HG02642 (cell line): ENCODE data around the gene SPEM2.

Experiments used
- ATAC-seq: cut with Tn5 transposase; IDR thresholded peaks from one replicate; pipeline ENCODE4 v1.9.1; 2021; ENCODE audit warnings: mild to moderate bottlenecking; ENCODE audit not compliant: unreplicated experiment, poor library complexity

Gene SPEM2

DNA sequence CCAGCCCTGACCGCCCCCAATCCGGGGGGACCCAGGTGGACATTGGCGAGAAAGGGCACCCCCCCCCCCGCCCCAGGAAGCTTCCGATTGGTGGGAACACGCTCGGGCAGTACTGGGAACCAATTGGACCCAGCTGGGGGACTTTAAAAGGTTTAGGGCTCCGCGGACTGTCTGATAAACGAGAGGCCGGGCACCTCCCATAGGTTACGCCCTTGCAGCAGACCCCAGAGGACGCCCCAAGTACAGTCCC lies 21.8 kb upstream of the SPEM2 start:
- no peak for ATAC-seq

DNA sequence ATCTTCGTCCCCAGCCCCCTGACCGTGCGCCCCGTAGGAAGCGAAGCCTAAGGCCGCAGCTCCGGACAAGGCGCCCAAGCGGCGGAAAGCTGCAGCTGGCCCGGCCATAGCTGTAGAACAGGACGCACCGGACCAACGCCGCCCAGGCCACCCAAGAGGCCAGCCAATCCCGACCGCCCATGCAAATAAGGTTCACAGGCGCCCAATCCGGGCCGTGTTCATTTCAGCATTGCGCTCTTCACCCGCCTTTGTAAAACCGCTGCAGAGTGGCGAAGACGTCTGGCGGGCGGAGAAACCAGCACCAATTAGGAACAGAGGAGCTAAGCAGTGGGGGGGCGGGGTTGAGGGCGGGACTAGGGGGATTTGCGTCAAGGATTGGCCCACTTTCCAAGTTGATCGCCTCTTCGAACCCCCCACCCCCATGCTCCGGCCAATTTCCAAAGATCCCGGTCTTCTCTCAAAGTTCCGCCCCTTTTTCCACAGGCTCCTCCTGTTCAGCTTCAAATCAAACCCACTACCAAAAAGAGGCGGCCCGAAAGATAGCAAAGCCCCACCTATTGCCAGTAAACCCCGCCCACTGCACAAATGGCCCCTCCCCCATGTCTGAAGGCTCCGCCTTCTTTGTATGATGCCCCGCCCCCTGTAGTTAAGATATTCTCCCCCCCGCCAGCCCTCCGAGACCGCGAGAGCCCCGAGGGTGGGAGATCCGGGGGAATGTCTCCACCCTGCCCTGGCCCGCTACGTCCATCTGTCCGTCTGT lies 21.3 kb upstream of the SPEM2 start, which contains the start of gene TMEM256:
TSS of gene TMEM256 (minus strand) at position 121 of the 760 bp plus-strand sequence. CDS start at position 108, 13 bp downstream.
- peak; percentile 95 for ATAC-seq

DNA sequence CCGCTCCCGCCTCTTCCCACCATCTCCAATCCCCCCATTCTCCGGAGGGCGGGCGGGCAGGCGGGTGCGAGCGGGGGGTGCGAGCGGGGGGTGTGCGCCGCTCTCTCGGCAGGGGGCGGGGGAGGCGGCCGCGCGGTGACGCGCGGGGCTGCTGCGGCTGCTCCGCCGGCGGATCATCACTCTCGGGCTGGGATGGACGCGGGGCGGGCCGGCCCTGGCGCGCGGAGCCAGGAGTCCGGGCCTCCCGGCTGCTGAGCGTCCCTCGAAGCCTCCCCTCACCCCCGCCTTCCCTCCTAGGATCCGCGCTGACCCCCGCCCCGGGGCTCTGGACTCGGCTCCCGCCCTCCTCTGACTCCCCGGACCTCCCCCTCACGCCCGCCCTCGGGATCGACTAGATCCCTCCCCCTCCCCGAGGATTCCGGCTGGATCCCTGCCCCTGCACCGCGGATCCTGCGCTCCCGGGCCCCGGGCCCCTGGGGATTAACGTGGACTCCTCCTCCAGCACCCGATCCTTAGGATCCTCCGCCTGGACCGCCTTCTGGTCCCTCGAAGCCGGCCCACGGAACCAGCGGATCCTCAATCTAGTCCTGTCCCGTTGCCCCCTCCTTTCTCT lies 20.6 kb upstream of the SPEM2 start:
- ATAC-seq = peak; percentile 16

DNA sequence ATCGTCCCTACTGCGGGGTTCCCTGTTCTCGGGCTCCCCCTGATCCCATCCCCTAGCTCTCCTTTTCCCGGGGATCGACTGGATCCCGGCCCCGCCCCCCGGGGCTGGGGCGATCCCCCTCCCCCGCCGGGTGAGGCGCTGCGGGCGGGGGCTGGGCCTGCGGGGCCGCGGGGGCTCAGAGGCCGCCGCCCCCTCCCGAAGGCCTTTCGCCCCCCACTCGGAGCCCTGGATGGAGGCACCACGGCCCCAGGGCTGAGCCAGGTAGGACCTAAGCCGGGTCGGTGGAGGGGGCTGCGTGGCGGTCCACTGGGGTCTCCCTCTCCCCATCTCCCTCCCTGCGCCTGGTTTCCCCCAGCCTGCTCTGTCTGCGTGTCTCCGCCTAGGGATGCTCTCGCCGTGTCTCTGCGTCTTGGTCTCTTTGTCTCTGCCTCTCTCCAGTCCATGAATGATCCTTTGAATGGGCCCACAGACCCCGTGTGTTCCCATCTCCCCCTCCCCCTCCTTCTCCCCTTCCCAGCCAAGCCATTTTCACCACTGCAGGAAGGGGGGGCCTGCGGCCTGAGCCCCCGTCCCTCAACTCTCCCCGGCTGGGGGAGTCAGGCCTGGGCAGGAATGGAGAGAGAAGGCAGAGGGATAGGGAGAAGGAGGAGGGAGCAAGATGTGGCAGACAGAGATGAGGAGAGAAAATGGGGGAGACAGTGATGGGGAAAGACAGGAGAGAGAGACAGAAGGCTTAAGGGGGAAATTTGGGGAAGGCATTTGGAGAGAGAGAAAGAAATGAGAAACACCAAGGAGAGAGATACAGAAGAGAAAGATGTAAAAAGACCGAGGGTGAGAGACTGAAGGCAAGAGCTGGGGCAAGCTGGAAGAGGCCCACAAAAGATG lies 19.8 kb upstream of the SPEM2 start:
- ATAC-seq = no peak

DNA sequence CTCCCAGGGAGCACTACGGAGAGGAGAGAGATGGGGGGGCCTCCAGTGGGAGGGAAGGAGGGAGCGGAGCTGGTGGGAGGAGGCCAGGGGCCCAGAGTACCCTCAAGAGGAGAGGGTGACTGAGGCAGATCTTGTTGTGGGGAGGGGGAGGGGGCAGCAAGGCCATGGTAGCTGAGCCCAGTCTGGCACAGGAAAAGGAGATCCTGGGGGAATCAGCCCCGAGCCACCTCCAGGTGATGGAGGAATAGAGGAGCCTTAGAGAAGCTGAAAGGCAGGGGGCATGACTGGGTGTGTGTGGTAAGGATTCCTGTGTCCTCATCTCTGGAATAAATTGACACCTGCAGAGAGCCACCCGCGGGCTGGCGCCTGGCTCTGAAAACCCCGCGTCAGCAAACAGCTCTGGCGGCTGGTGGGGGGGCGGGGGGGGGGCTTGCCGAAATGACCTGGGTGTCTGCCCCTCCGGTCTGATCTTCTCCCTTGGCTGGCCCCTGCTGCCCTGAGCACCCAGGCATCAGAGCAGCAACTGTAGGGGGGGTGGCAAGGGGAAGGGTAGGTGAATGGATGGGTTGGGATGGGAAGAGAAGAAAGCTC lies 19.1 kb upstream of the SPEM2 start:
- ATAC-seq = no peak

DNA sequence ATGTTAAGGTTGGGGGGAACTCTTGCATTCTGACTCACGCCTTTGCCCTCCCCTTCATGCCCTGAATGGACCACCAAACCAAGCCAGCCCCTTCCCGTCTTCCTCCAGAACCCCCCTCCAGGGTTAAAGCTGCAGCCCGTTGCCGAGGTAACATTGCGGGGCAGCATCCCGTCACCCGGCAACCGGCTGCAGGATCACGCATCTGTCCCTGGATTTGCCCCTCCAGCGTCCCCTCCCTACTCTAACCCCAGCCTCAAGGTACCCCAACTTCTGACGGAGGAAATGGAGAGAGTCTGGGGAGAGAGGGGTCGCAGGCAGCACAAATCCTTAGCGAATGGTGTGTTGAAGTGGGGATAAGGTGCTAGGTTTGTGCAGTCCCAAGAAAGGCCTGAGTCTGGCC lies 18.3 kb upstream of the SPEM2 start:
- no peak for ATAC-seq

DNA sequence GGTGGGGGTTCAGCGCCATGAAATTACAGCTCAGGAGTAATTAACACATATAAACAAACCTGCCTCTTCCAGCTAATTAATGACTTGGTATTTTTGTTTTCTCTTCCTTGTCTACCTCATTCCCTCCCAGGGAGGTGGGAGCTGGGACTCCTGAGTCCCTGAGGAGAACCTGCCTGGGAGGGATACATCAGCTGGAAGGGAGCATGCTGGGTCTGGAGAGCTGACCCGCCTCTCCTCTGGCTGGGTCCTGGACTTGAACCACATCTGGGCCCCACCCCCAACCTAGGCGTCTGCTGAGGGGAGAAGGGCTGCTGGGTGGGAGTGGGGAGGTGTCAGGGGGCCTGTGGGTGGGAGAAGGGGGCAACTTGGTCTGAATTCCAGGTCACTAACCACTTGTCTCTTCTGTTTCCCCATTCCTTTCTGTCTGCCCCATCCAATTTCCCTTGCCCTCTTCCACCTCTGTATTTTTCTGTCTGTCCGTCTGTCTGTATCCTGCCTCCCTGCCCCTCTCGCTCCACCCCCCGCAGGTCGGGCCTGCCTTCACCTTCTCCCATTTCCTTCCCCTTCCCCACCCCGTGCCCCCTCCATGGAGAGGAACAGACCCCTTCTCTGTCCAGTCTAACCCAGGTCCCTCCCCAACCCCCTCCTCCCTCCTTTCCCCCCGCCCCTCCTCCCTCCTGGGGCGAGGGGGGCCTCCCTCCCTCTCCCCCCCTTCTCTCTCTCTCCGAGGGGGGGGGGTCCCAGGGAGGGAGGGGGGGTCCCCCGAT lies 17.7 kb upstream of the SPEM2 start, which contains the start of gene NLGN2:
TSS of gene NLGN2 (plus strand) at position 361 of the 767 bp plus-strand sequence. CDS start 411 bp downstream, outside the sequence.
- no peak for ATAC-seq

DNA sequence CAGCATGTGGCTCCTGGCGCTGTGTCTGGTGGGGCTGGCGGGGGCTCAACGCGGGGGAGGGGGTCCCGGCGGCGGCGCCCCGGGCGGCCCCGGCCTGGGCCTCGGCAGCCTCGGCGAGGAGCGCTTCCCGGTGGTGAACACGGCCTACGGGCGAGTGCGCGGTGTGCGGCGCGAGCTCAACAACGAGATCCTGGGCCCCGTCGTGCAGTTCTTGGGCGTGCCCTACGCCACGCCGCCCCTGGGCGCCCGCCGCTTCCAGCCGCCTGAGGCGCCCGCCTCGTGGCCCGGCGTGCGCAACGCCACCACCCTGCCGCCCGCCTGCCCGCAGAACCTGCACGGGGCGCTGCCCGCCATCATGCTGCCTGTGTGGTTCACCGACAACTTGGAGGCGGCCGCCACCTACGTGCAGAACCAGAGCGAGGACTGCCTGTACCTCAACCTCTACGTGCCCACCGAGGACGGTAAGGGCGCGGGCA lies 17.1 kb upstream of the SPEM2 start:
- ATAC-seq = no peak

DNA sequence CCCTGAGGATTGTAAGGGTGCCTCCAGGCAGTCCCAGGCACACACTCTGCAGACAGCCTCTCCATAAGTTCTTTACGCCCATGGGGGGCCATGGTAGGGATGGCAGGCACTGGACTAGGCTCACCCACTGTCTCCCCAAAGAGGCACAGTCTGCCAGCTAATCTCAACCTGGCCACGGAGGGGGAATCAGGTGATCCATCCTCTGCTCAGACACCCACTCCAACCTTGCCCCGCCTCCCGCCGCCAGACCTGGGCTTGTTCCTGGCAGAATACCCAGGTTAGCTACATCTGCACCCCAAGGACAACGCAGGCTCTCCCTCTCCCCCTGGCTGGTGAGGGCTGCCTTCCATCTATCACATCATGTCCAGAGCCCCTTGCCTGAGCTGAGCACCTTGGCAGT lies 16.6 kb upstream of the SPEM2 start:
- ATAC-seq = no peak

DNA sequence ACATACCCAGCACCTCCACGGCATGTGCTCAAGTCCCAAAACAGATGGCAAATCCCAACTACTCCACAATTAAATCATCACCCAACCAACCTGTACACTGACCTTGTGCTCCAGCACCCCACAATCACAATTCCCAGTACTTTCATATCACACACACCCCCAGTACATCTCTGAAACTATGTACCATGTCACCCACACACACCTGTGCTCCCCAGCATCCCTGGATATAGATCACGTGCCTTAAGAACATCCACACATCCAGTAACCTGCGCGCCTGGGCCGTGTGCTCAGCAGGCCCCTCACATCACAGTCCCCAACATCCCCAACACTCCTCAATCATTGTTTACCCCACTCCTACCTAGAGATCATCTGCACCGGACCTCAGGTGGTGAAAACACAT lies 15.7 kb upstream of the SPEM2 start:
- no peak for ATAC-seq

DNA sequence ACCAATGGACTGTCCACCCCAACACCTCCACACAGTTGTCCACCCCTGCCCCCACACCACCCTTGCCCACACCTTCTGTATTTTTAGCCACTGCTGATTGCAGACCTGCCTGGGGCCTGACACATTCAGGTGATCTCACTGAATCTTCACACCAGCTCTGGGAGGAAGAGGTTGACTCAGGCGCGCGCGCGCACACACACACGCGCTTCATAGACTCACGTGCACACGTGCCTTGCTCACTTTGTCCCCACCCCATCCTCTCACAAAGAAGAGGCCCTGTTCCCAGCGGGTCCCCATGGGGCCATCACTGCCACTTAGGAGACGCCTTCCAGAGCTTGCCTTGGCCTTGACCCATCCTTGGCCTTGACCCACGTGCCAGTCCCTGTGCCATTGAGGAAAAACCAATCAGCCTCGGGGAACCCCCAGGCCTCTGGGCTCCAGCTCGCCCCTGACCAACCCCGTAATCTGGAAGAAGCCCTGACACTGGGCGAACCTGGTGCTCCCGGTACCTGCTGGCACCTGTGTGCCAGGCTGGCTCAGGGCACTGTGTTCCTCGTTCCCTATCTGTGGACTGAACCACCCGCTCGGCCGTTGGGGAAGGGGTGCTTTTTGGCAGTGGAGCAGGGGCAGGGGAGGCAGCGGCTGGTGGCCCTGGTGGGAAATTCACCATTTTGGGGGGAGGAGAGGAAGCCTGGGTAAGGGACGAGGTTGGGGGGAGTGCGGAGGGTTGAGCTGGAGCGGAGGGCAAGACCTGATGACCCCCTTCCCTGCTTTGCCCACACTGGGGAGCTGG lies 14.6 kb upstream of the SPEM2 start:
- ATAC-seq = no peak

DNA sequence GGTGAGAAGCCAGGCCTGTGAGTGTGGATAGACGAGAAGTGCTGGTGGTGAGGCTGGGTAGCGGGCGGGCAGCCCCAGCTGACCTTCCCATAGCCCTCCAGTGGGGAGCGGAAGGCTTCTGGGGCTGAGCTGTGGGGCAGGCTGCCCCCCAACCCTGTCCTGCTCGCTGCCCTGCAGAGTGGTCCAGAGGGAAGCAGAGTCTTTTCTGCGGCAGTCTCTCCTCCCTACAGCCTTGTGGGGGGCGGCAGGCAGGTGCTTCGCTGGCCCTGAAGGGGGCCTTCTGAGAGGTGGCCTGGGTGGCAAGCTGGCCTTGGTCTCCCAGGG lies 14.0 kb upstream of the SPEM2 start:
- no peak for ATAC-seq

DNA sequence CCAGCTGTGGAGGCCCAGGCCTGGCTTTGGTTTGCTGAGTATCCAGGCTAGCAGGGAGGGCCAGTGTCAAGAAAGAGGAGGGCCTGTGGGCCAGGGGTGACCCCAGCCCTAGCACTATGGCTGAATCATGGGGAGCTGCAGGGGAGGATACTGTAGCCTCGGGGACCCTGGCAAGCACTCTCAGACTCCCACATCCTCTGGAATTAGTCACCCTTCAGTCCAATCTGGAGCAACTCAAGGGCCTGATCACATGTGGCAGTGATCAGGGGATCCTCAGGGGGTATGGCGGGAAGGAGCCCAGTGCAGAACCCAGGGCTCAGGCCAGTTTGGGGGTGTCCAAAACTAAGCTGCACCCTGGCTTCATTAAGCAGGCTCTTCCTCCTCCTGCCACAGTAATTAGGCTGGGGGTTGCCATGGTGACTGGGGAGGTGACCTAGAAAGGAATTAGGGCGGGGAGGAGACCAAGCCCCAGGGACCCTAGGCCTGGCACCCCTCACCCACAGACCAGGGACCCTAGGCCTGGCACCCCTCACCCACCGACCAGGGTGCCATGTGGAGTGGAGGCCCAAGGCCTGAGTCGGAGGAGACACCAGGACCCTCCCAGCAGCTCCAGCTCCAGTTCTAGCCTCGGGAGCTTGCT lies 11.9 kb upstream of the SPEM2 start:
- no peak for ATAC-seq

DNA sequence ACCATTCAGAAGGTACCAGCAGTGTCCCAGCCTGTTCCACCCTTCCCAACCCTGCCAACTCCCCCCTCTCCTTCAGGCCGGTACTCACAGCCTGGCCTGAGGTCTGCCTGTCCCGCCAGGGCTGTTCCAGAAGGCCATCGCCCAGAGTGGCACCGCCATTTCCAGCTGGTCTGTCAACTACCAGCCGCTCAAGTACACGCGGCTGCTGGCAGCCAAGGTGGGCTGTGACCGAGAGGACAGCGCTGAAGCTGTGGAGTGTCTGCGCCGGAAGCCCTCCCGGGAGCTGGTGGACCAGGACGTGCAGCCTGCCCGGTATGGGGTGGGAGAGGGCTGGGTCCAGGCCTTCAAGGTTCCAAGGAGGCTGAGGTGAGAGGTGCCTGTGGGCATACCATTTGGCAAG lies 10.6 kb upstream of the SPEM2 start:
- no peak for ATAC-seq

DNA sequence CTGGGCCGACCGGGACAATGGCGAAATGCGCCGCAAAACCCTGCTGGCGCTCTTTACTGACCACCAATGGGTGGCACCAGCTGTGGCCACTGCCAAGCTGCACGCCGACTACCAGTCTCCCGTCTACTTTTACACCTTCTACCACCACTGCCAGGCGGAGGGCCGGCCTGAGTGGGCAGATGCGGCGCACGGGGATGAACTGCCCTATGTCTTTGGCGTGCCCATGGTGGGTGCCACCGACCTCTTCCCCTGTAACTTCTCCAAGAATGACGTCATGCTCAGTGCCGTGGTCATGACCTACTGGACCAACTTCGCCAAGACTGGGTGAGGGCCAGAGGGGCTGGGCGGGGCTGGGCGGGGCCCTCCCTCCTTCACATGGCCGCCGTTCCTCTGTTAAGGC lies 9.6 kb upstream of the SPEM2 start:
- no peak for ATAC-seq

DNA sequence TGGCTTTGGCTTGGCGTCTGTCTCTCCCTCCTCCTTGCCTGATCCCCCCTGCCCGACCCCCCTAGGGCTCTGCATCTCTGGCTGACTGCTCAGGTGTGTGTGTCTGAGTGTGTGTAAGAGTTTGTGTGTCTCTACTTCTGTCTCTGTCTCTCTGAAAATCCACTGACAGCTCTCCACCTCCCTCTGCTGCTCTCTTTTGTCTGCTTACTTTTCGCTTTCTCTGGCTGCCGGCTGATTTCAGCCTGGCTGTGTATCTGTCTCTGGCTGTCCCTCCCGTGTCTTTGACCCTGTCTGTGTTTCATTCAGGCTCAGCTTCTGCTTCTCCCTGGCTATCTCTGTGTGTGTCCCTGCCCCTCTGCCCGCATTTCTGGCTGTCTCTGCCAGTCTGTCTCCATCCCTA lies 9.1 kb upstream of the SPEM2 start:
- no peak for ATAC-seq

DNA sequence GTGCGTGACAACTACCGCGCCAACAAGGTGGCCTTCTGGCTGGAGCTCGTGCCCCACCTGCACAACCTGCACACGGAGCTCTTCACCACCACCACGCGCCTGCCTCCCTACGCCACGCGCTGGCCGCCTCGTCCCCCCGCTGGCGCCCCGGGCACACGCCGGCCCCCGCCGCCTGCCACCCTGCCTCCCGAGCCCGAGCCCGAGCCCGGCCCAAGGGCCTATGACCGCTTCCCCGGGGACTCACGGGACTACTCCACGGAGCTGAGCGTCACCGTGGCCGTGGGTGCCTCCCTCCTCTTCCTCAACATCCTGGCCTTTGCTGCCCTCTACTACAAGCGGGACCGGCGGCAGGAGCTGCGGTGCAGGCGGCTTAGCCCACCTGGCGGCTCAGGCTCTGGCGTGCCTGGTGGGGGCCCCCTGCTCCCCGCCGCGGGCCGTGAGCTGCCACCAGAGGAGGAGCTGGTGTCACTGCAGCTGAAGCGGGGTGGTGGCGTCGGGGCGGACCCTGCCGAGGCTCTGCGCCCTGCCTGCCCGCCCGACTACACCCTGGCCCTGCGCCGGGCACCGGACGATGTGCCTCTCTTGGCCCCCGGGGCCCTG lies 8.3 kb upstream of the SPEM2 start:
- ATAC-seq = no peak

DNA sequence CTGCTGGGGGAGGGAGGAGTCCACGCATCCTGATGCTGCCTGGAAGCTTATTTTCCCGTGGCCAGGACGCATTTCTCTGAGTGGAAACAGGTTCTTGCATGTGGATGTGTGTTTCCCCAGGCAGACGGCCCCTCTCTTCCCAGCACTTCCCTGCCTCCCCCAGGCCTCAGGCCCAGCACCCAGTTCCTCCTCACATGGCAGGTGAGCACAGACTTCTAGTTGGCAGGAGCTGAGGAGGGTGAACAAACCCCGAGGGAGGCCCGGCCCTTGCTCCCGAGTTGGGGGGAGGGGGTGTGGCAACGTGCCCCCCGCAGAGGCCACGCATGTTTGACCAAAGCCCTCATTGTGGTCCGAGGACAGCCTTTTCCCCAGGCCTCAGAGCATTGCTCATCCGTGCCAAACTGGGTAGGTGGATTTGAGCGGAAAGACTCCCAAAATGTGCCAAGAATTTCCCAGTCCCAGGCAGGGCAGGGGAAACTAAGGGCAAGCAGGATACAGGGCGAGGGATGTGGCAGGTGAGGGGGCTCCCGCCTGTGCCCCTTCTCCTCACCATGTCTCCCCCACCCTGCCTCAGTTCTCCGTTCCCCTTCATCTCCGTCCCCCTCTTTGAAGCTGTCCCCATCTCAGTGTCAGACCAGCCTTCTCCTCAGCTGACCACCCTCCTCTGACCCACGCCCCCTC lies 6.8 kb upstream of the SPEM2 start:
- ATAC-seq = no peak
